Testis (tissue), 3 donors: ENCODE results near the gene HMCN1. TPM values are rescaled to one million over a fixed set of nuclear protein-coding genes. Genes with fewer than 3 reads are reported as not detected.
"Not testable (repeated sequence)": the region's sequence is repeated elsewhere in the genome, so short reads cannot be mapped to it uniquely, and the experiment has no call there.

Experiments used
- DNase-seq: peaks from one replicate; pipeline ENCODE4 v3.0.0-alpha.2; 2019
- H3K27ac ChIP-seq, 2 donors: fragments of 200-600 bp; sonication (generic); one replicate each; pipeline ENCODE4 v1.5.1; 2019
- H3K27me3 ChIP-seq: fragments of 200-600 bp; sonication (generic); one replicate; pipeline ENCODE4 v1.5.1; 2019
- H3K36me3 ChIP-seq: fragments of 200-600 bp; sonication (generic); one replicate; pipeline ENCODE4 v1.5.1; 2017; ENCODE audit warnings: low read depth; ENCODE audit errors: missing control alignments
- H3K4me1 ChIP-seq: fragments of 200-600 bp; sonication (generic); one replicate; pipeline ENCODE4 v1.5.1; 2019
- H3K4me3 ChIP-seq, 2 donors: fragments of 200-600 bp; sonication (generic); one replicate each; pipeline ENCODE4 v1.5.1; 2017 to 2019
- H3K9me3 ChIP-seq: fragments of 200-600 bp; sonication (generic); one replicate; pipeline ENCODE4 v1.5.1; 2017
- POLR2A ChIP-seq: fragments of 450-650 bp; IDR thresholded peaks from one replicate; pipeline ENCODE4 v1.6.1; 2017; ENCODE audit warnings: antibody characterized with exemption, mild to moderate bottlenecking, moderate library complexity
- WGBS, 2 donors: methylation state at CpG; one replicate each; pipeline ENCODE4 v1.1.5; 2018; 5-methylcytosine and 5-hydroxymethylcytosine counted together
- intact Hi-C: fragments of 100-400 bp; cut with DNase I; formaldehyde crosslinking; loops from one replicate; pipeline ENCODE4 v1.15.1; 2023; ENCODE audit warnings: low total_unique reads
- polyA plus RNA-seq: library from polyadenylated mRNA; stranded (reverse); fragments of 350-450 nt; fragmentation: Illumina TruSeq; extraction: RNeasy Lipid Tissue Mini Kit (QIAGEN cat#74804); gene quantifications from one replicate; pipeline ENCODE4 v1.2.3, GENCODE V29; 2014; ENCODE audit warnings: low read depth, low replicate concordance; ENCODE audit not compliant: insufficient read depth
- total RNA-seq, 2 donors: library from RNA; depleted of rRNA; stranded (reverse); fragments of >200 nt; gene quantifications; one replicate each; pipeline ENCODE4 v1.2.3, GENCODE V29; 2016
- TF ChIP-seq, protein P1 (sequence below), 3 experiments: fragments of 450-650 bp in 2 of 3; fragments of 200-600 bp in 1 of 3; sonication (generic) in 1 of 3; IDR thresholded peaks; one replicate each; pipeline ENCODE4 v1.5.1; 2016 to 2019; ENCODE audit warnings: antibody characterized with exemption in 3 of 3, mild to moderate bottlenecking in 2 of 3, moderate library complexity in 1 of 3

The HMCN1 gene
- total and polyA plus RNA-seq, 3 donors from 2014 or later: 5.2 to 6.2 (median 5.7) TPM

DNA sequence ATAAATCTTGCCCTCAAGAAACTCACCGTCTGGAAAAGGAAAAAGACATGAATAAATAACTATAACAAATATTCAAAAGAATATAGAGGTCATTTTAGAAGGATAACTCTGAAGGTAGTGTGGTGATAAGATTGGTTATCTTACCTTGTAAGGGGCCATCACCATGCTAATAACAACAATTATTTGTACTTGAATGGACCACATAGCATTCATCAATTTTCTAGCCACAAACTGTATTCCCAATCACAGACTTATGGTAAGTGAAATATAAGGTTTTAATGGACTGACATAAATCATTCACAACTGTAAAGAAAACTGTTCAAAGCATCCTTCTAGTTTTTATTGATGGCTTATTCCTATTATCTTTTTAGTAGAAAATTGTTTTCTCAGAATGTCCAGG is 57.8 kb downstream of the HMCN1 start:
- intact Hi-C loops: no loop called here
- H3K4me1 ChIP-seq: no peaks in the 10 kb centered on the region
- no peak overlapping the region for H3K27ac ChIP-seq
- H3K27me3 ChIP-seq: no peaks in the 10 kb centered on the region
- no peak for DNase-seq
- TF ChIP-seq POLR2A: no peak
- TF ChIP-seq, protein P1, sequence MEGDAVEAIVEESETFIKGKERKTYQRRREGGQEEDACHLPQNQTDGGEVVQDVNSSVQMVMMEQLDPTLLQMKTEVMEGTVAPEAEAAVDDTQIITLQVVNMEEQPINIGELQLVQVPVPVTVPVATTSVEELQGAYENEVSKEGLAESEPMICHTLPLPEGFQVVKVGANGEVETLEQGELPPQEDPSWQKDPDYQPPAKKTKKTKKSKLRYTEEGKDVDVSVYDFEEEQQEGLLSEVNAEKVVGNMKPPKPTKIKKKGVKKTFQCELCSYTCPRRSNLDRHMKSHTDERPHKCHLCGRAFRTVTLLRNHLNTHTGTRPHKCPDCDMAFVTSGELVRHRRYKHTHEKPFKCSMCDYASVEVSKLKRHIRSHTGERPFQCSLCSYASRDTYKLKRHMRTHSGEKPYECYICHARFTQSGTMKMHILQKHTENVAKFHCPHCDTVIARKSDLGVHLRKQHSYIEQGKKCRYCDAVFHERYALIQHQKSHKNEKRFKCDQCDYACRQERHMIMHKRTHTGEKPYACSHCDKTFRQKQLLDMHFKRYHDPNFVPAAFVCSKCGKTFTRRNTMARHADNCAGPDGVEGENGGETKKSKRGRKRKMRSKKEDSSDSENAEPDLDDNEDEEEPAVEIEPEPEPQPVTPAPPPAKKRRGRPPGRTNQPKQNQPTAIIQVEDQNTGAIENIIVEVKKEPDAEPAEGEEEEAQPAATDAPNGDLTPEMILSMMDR (IDR thresholded peaks at IDR 0.05): no peak
- H3K36me3 ChIP-seq: no peaks in the 10 kb centered on the region
- 81 to 83% methylated on average over 1 of the region's 1 CpG for WGBS, 2 donors
- no peaks in the 10 kb centered on the region for H3K9me3 ChIP-seq
- no peak overlapping the region for H3K4me3 ChIP-seq

DNA sequence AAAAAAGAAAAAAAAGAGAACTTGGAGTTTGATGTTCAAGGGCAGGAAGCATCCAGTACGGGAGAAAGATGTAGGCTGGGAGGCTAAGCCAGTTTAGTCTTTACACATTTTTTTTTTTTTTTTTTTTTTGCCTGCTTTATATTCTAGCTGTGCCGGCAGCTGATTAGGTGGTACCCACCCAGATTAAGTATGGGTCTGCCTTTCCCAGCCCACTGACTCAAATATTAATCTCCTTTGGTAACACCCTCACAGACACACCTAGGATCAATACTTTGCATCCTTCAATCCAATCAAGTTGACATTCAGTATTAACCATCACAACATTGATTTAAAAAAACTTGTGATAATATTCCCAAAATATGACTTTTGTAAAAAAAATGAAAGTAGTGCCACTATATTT is 60.3 kb downstream of the HMCN1 start:
- H3K4me3 ChIP-seq, H3K4me1 ChIP-seq, intact Hi-C loops, H3K27ac ChIP-seq, H3K9me3 ChIP-seq, DNase-seq, H3K36me3 ChIP-seq, H3K27me3 ChIP-seq: not testable (repeated sequence)
- 81 to 83% methylated on average over 2 of the region's 2 CpGs for WGBS, 2 donors

DNA sequence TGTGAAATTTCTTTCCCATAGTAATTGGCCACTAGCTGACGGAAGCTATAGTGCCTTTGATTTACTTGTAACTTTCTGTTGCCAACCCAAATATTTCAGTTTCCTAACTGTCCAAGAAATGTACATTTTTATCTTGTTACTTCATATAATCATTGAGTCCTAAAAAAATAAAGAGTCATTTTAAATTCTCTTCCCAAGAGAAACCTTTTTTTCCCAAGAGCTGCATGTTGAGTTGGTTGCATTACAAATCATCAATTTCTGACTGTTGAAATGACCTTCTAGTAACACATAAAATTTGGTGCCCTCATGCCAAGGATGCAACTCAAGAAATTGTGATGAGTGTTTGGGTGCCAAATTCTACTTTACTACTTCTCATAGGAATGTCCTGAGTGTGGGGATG is 61.0 kb downstream of the HMCN1 start:
- Histone ChIP-seq H3K9me3 (no peaks in the 10 kb centered on the region), H3K27me3 (no peaks in the 10 kb centered on the region), H3K4me3 (no peak overlapping the region), H3K4me1 (no peaks in the 10 kb centered on the region), H3K36me3 (no peaks in the 10 kb centered on the region), H3K27ac (no peak overlapping the region)
- no peak for TF ChIP-seq POLR2A
- TF ChIP-seq, protein P1 (IDR thresholded peaks at IDR 0.05): no peak
- 75 to 90% methylated on average over 1 of the region's 1 CpG for WGBS, 2 donors
- DNase-seq: no peak
- intact Hi-C loops: no loop called here

DNA sequence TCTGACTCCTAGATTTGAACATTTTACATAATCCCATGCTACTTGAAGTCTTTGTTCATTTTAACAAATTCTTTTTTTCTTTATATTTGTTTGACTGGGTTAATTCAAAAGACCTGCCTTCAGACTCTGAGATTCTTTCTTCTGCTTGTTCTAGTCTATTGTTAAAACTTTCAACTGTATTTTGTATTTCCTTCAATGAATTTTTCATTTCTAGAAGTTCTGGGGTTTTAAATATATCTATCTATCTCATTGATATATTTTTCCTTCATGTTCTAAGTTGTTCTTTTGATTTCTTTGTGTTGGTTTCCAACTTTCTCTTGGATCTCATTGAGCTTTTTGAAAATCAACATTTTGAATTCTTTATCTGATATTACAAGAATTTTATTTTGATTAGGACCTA is 64.3 kb downstream of the HMCN1 start:
- no peaks in the 10 kb centered on the region for H3K4me1 ChIP-seq
- no peaks in the 10 kb centered on the region for H3K9me3 ChIP-seq
- H3K27me3 ChIP-seq: no peaks in the 10 kb centered on the region
- H3K36me3 ChIP-seq: no peaks in the 10 kb centered on the region
- no peak overlapping the region for H3K27ac ChIP-seq
- DNase-seq: no peak
- TF ChIP-seq, protein P1 (IDR thresholded peaks at IDR 0.05): no peak
- no peak for TF ChIP-seq POLR2A
- intact Hi-C loops: no loop called here
- no peak overlapping the region for H3K4me3 ChIP-seq

DNA sequence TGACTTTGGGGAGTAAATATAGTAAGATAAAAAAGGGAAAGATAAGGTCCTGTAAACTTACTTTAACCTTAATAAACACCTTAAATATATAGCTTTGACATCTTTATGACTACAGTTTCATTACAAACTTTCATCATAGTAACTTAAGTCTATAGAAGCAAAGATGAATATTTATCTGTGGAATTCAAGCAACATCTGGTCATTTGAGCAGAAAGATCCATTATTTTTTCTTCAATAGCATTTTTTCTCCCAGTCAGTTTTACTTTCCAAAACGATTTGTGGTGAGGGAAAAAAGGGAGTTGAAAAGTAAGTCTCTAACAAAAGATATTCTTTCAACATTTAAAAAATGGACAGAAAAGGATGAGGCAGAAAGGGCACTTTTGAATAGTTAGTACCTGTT is 69.0 kb downstream of the HMCN1 start:
- H3K4me3 ChIP-seq: no peak overlapping the region
- no peak for TF ChIP-seq POLR2A
- TF ChIP-seq, protein P1 (IDR thresholded peaks at IDR 0.05): no peak
- no peaks in the 10 kb centered on the region for H3K4me1 ChIP-seq
- H3K27me3 ChIP-seq: no peaks in the 10 kb centered on the region
- no peaks in the 10 kb centered on the region for H3K9me3 ChIP-seq
- no peaks in the 10 kb centered on the region for H3K36me3 ChIP-seq
- DNase-seq: no peak
- intact Hi-C loops: no loop called here
- no peak overlapping the region for H3K27ac ChIP-seq
- 32 to 50% methylated on average over 1 of the region's 1 CpG for WGBS, 2 donors
